Mesendoderm (in vitro differentiated cells): ENCODE measurements around the gene DIP2B.
"Not testable (repeated sequence)": the region's sequence is repeated elsewhere in the genome, so short reads cannot be mapped to it uniquely, and the experiment has no call there.

Experiments
- DNase-seq: peaks from one replicate; pipeline ENCODE4 v3.0.0; 2013
- H2AK5ac ChIP-seq: 2 replicates; pipeline ENCODE4 v1.6.1; 2013; ENCODE audit warnings: low read length, inconsistent platforms
- H2BK120ac ChIP-seq: 2 replicates; pipeline ENCODE4 v1.6.1; 2013; ENCODE audit warnings: low read depth, mild to moderate bottlenecking, low read length, moderate library complexity, mixed read lengths
- H2BK15ac ChIP-seq: replicated peaks from 2 replicates; pipeline ENCODE4 v1.6.1; 2013; ENCODE audit warnings: low read depth, mild to moderate bottlenecking, moderate library complexity
- H2BK5ac ChIP-seq: 2 replicates; pipeline ENCODE4 v1.6.1; 2013; ENCODE audit warnings: low read length, inconsistent platforms
- H3K18ac ChIP-seq: 2 replicates; pipeline ENCODE4 v1.6.1; 2013; ENCODE audit warnings: mild to moderate bottlenecking, low read length, mixed read lengths
- H3K23ac ChIP-seq: one replicate; pipeline ENCODE4 v1.6.1; 2013; ENCODE audit warnings: low read length
- H3K27ac ChIP-seq: 2 replicates; pipeline ENCODE4 v1.5.1; 2013; ENCODE audit warnings: low read depth, mild to moderate bottlenecking, inconsistent platforms, low read length, moderate library complexity
- H3K27me3 ChIP-seq: 2 replicates; pipeline ENCODE4 v1.6.1; 2013; ENCODE audit warnings: low read length, control low read depth, mild to moderate bottlenecking, inconsistent platforms; ENCODE audit not compliant: insufficient read depth, poor library complexity
- H3K36me3 ChIP-seq: 2 replicates; pipeline ENCODE4 v1.6.1; 2013; ENCODE audit warnings: low read length, inconsistent platforms; ENCODE audit not compliant: control insufficient read depth, insufficient read depth
- H3K4ac ChIP-seq: one replicate; pipeline ENCODE4 v1.6.1; 2013; ENCODE audit warnings: low read depth, mild to moderate bottlenecking, low read length, moderate library complexity
- H3K4me1 ChIP-seq: 2 replicates; pipeline ENCODE4 v1.6.1; 2013; ENCODE audit warnings: low read depth, low read length, inconsistent platforms; ENCODE audit not compliant: control insufficient read depth
- H3K4me2 ChIP-seq: 2 replicates; pipeline ENCODE4 v1.6.1; 2013; ENCODE audit warnings: low read length
- H3K4me3 ChIP-seq: 2 replicates; pipeline ENCODE4 v1.5.1; 2013; ENCODE audit warnings: mild to moderate bottlenecking, low read length
- H3K56ac ChIP-seq: one replicate; pipeline ENCODE4 v1.6.1; 2013; ENCODE audit warnings: low read length
- H3K79me1 ChIP-seq: 2 replicates; pipeline ENCODE4 v1.6.1; 2013; ENCODE audit warnings: low read length, inconsistent platforms
- H3K79me2 ChIP-seq: 2 replicates; pipeline ENCODE4 v1.6.1; 2013; ENCODE audit warnings: mild to moderate bottlenecking, low read length; ENCODE audit not compliant: control insufficient read depth, insufficient read depth
- H3K9ac ChIP-seq: 2 replicates; pipeline ENCODE4 v1.6.1; 2013; ENCODE audit warnings: low read length, inconsistent platforms
- H4K5ac ChIP-seq: one replicate; pipeline ENCODE4 v1.6.1; 2013; ENCODE audit warnings: low read length
- H4K8ac ChIP-seq: one replicate; pipeline ENCODE4 v1.6.1; 2013; ENCODE audit warnings: low read depth, mild to moderate bottlenecking, control low read depth, low read length, moderate library complexity
- WGBS: extraction: QIAGEN DNeasy Blood & Tissue Kit; methylation state at CpG from one replicate; pipeline ENCODE4 v1.1.7; 2013; ENCODE audit warnings: low lambda C conversion rate, missing lambda C conversion rate; ENCODE audit not compliant: insufficient coverage; ENCODE audit errors: extremely low coverage; 5-methylcytosine and 5-hydroxymethylcytosine counted together

Gene DIP2B

GRCh38 chr12:50672158-50672557, 167.4 kb downstream of the DIP2B start:
- H4K5ac ChIP-seq, result no peak overlapping the region
- H3K4me3 ChIP-seq, result no peak overlapping the region
- H3K4ac ChIP-seq, result no peak overlapping the region
- no peak overlapping the region for H3K56ac ChIP-seq
- no CpG with 5 or more reads among the region's 3 CpGs for WGBS
- H3K36me3 ChIP-seq, result no peaks in the 10 kb centered on the region
- H3K23ac ChIP-seq, result no peak overlapping the region
- H2AK5ac ChIP-seq, result no peak overlapping the region
- no peak overlapping the region for H2BK15ac ChIP-seq
- H2BK5ac ChIP-seq, result no peak overlapping the region
- H2BK120ac ChIP-seq, result no peak overlapping the region
- no peak overlapping the region for H3K9ac ChIP-seq
- H3K79me1 ChIP-seq, result no peaks in the 10 kb centered on the region
- no peak overlapping the region for H3K27ac ChIP-seq
- H3K18ac ChIP-seq, result no peak overlapping the region
- no peak overlapping the region for H3K4me2 ChIP-seq
- no peaks in the 10 kb centered on the region for H3K4me1 ChIP-seq
- H3K79me2 ChIP-seq, result no peaks in the 10 kb centered on the region
- H4K8ac ChIP-seq, result no peak overlapping the region
- no peak for DNase-seq
- H3K27me3 ChIP-seq, result no peaks in the 10 kb centered on the region

- H3K27me3 ChIP-seq, result no peaks in the 10 kb centered on the region
- H3K9ac ChIP-seq, result no peak overlapping the region
- H2AK5ac ChIP-seq, result no peak overlapping the region
- no peak overlapping the region for H4K8ac ChIP-seq
- no peak overlapping the region for H3K23ac ChIP-seq
- H2BK15ac ChIP-seq, result no peak overlapping the region
- H3K4me1 ChIP-seq, result no peaks in the 10 kb centered on the region
- no CpG with 5 or more reads among the region's 4 CpGs for WGBS
- DNase-seq, result no peak
- H3K79me1 ChIP-seq, result no peaks in the 10 kb centered on the region
- no peak overlapping the region for H3K4ac ChIP-seq
- no peak overlapping the region for H4K5ac ChIP-seq
- H3K4me2 ChIP-seq, result no peak overlapping the region
- H3K18ac ChIP-seq, result no peak overlapping the region
- H3K27ac ChIP-seq, result no peak overlapping the region
- H2BK5ac ChIP-seq, result no peak overlapping the region
- no peak overlapping the region for H2BK120ac ChIP-seq
- no peaks in the 10 kb centered on the region for H3K79me2 ChIP-seq
- no peaks in the 10 kb centered on the region for H3K36me3 ChIP-seq
- no peak overlapping the region for H3K56ac ChIP-seq
- no peak overlapping the region for H3K4me3 ChIP-seq
Observed at GRCh38 chr12:50676756-50677155, 172.0 kb downstream of the DIP2B start.

GRCh38 chr12:50677858-50678257, 173.1 kb downstream of the DIP2B start:
- DNase-seq, result no peak
- no peak overlapping the region for H2BK15ac ChIP-seq
- no peaks in the 10 kb centered on the region for H3K79me1 ChIP-seq
- no peak overlapping the region for H3K4ac ChIP-seq
- no peak overlapping the region for H3K4me3 ChIP-seq
- H3K4me2 ChIP-seq, result no peak overlapping the region
- H2AK5ac ChIP-seq, result no peak overlapping the region
- no peaks in the 10 kb centered on the region for H3K4me1 ChIP-seq
- H3K36me3 ChIP-seq, result no peaks in the 10 kb centered on the region
- H4K5ac ChIP-seq, result no peak overlapping the region
- H2BK5ac ChIP-seq, result no peak overlapping the region
- no peak overlapping the region for H3K18ac ChIP-seq
- no peaks in the 10 kb centered on the region for H3K27me3 ChIP-seq
- H2BK120ac ChIP-seq, result no peak overlapping the region
- no peak overlapping the region for H3K27ac ChIP-seq
- H4K8ac ChIP-seq, result no peak overlapping the region
- no peak overlapping the region for H3K23ac ChIP-seq
- H3K9ac ChIP-seq, result no peak overlapping the region
- WGBS, result no CpG with 5 or more reads among the region's 3 CpGs
- H3K79me2 ChIP-seq, result no peaks in the 10 kb centered on the region
- no peak overlapping the region for H3K56ac ChIP-seq

GRCh38 chr12:50678650-50679365, 174.0 kb downstream of the DIP2B start:
- Histone ChIP-seq H2BK15ac (no peak overlapping the region), H3K56ac (no peak overlapping the region), H2BK120ac (no peak overlapping the region), H3K4me2 (no peak overlapping the region), H3K23ac (no peak overlapping the region), H3K18ac (no peak overlapping the region), H3K79me1 (no peaks in the 10 kb centered on the region), H3K36me3 (no peaks in the 10 kb centered on the region), H3K4ac (no peak overlapping the region), H3K27me3 (no peaks in the 10 kb centered on the region), H3K4me3 (no peak overlapping the region), H2AK5ac (no peak overlapping the region), H4K8ac (no peak overlapping the region), H3K4me1 (no peaks in the 10 kb centered on the region), H2BK5ac (no peak overlapping the region), H3K79me2 (no peaks in the 10 kb centered on the region), H3K27ac (no peak overlapping the region), H4K5ac (no peak overlapping the region), H3K9ac (no peak overlapping the region)
- DNase-seq, result no peak
- no CpG with 5 or more reads among the region's 4 CpGs for WGBS

GRCh38 chr12:50679612-50680011, 174.8 kb downstream of the DIP2B start:
- H3K4ac ChIP-seq, result no peak overlapping the region
- no peaks in the 10 kb centered on the region for H3K79me1 ChIP-seq
- DNase-seq, result no peak
- H2BK5ac ChIP-seq, result no peak overlapping the region
- no peaks in the 10 kb centered on the region for H3K27me3 ChIP-seq
- no peaks in the 10 kb centered on the region for H3K36me3 ChIP-seq
- H3K4me2 ChIP-seq, result no peak overlapping the region
- H3K23ac ChIP-seq, result no peak overlapping the region
- no CpG with 5 or more reads among the region's 1 CpG for WGBS
- no peak overlapping the region for H3K4me3 ChIP-seq
- no peak overlapping the region for H2BK15ac ChIP-seq
- H3K18ac ChIP-seq, result no peak overlapping the region
- no peak overlapping the region for H4K5ac ChIP-seq
- no peak overlapping the region for H2AK5ac ChIP-seq
- no peak overlapping the region for H4K8ac ChIP-seq
- no peaks in the 10 kb centered on the region for H3K79me2 ChIP-seq
- no peaks in the 10 kb centered on the region for H3K4me1 ChIP-seq
- no peak overlapping the region for H3K27ac ChIP-seq
- H3K9ac ChIP-seq, result no peak overlapping the region
- H3K56ac ChIP-seq, result no peak overlapping the region
- H2BK120ac ChIP-seq, result no peak overlapping the region

GRCh38 chr12:50681064-50681463, 176.3 kb downstream of the DIP2B start:
- H3K27ac ChIP-seq, result not testable (repeated sequence)

More at GRCh38 chr12:50681064-50681463, 176.3 kb downstream of the DIP2B start:
- not testable (repeated sequence) for H2BK15ac ChIP-seq, H2AK5ac ChIP-seq, H4K5ac ChIP-seq, H3K4ac ChIP-seq, H3K23ac ChIP-seq, H2BK120ac ChIP-seq, H3K18ac ChIP-seq, H2BK5ac ChIP-seq, H4K8ac ChIP-seq, H3K9ac ChIP-seq, H3K56ac ChIP-seq, H3K4me2 ChIP-seq, H3K4me1 ChIP-seq, H3K79me2 ChIP-seq, H3K36me3 ChIP-seq, H3K27me3 ChIP-seq, H3K4me3 ChIP-seq, H3K79me1 ChIP-seq, DNase-seq
- WGBS, result no CpG with 5 or more reads among the region's 3 CpGs
